Adipocyte (in vitro differentiated cells): ENCODE data around the gene FKBP1B.
A peak's percentile ranks its signal among the peaks of the same experiment; 100 is the strongest.
"Not testable (repeated sequence)": the region's sequence is repeated elsewhere in the genome, so short reads cannot be mapped to it uniquely, and the experiment has no call there.

Source experiments
- DNase-seq: peaks from one replicate; pipeline ENCODE4 v3.0.0-alpha.2; 2015; ENCODE audit warnings: low read depth
- H3K27me3 ChIP-seq: replicated peaks from 2 replicates; pipeline ENCODE4 v1.7.0; 2013; ENCODE audit warnings: mild to moderate bottlenecking, low read length, moderate library complexity; ENCODE audit not compliant: control insufficient read depth, insufficient read depth
- H3K36me3 ChIP-seq: 2 replicates; pipeline ENCODE4 v1.7.0; 2013; ENCODE audit warnings: low read length, mild to moderate bottlenecking, moderate library complexity; ENCODE audit not compliant: control insufficient read depth, insufficient read depth, severe bottlenecking
- H3K4me1 ChIP-seq: 2 replicates; pipeline ENCODE4 v1.7.0; 2013; ENCODE audit warnings: mild to moderate bottlenecking, low read length, moderate library complexity; ENCODE audit not compliant: control insufficient read depth, insufficient read depth
- H3K4me3 ChIP-seq: 2 replicates; pipeline ENCODE4 v1.7.0; 2013; ENCODE audit warnings: mild to moderate bottlenecking, low read length, moderate library complexity
- H3K9ac ChIP-seq: 2 replicates; pipeline ENCODE4 v1.7.0; 2013; ENCODE audit warnings: mild to moderate bottlenecking, low read length, moderate library complexity
- H3K9me3 ChIP-seq: 2 replicates; pipeline ENCODE4 v1.7.0; 2013; ENCODE audit warnings: mild to moderate bottlenecking, low read length, moderate library complexity; ENCODE audit not compliant: control insufficient read depth

The FKBP1B gene

DNA sequence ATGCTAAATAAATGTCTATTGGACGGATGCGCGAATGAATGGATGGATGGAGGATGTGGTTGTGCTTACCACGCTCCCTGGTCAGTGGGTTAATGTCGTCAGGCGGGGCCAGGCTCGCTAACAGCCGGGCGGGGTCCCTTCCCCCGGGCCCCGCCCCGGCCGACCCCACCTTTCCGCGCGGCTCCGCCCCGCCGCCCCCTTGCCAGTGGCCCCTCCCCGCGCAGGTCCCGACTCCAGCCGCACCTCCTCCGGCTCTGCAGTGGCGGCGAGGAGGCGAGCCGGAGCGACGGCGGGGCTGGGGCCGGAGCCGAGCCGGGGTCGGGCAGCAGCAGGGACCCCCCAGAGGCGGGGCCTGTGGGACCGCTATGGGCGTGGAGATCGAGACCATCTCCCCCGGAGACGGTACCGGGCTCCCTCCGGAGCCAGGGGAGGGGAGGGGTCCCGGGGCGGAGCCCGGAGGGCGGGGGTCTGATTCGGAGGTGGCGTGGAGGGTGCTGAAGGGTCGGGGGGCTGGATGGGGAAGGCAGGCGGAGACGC, at the start of gene FKBP1B:
TSS of gene FKBP1B (plus strand) at position 257 of the 537 bp plus-strand sequence. CDS start at position 366, 109 bp downstream.
- DNase-seq: peak; percentile 67
- H3K4me1 ChIP-seq: peaks cover 7% of the 10 kb centered on the region
- no peaks in the 10 kb centered on the region for H3K27me3 ChIP-seq
- no peaks in the 10 kb centered on the region for H3K9me3 ChIP-seq
- peak within 1 kb of the TSS; percentile 83 for H3K4me3 ChIP-seq
- no peaks in the 10 kb centered on the region for H3K36me3 ChIP-seq
- peak within 1 kb of the TSS; percentile 69 for H3K9ac ChIP-seq

DNA sequence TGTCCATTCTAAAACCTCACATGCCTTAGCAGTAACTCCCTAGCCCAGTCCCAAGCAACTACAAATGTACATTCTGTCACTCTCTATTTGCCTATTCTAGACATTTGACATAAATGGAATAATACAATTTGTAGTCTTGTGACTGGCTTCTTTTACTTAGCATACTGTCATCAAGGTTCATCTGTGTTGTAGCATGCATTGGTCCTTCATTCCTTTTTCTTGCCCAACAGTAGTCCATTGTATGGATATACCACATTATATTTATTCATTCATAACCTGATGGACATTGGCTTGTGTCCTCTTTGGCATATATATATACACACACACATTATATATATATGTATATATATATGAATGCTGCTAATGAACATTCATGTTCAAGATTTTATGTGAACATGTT, 41.8 kb upstream of the FKBP1B start:
- H3K27me3 ChIP-seq: peaks cover 17% of the 10 kb centered on the region
- no peak for DNase-seq

DNA sequence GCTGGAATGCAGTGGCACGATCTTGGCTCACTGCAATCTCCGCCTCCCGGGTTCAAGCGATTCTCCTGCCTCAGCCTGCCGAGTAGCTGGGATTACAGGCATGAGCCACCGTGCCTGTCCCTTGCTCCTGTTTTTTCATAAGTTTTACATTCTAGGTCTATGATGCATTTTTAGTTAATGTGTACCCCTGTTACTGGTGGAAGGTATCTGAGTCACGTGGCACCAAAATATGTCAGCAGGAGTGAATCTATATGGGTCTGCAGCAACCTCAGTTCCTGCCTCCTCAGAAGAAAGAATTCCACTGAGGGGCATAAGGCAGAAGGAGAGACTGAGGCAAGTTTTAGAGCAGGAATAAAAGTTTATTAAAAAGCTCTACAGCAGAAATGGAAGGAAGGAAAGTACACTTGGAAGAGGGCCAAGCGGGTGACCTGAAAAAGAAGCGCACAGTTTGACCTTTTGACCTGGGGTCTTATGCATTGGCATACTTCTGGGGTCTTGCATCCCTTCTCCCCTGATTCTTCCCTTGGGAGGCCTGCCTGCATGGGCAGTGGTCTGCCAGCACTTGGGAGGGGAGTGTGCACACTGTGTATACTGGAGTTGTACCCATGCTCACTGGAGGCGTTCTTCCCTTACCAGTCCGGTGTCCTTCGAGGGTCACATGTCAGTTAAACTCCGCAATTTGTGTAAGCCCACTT, 40.7 kb upstream of the FKBP1B start:
- Histone ChIP-seq H3K36me3 (no peaks in the 10 kb centered on the region), H3K4me3 (no peak overlapping the region), H3K27me3 (peaks cover 17% of the 10 kb centered on the region), H3K9me3 (no peaks in the 10 kb centered on the region), H3K4me1 (peaks cover 4% of the 10 kb centered on the region), H3K9ac (no peak overlapping the region)
- DNase-seq: no peak

More for the DNA sequence above, 41.8 kb upstream of the FKBP1B start:
- peaks cover 4% of the 10 kb centered on the region for H3K4me1 ChIP-seq
- no peaks in the 10 kb centered on the region for H3K9me3 ChIP-seq
- H3K9ac ChIP-seq: no peak overlapping the region
- H3K4me3 ChIP-seq: no peak overlapping the region
- H3K36me3 ChIP-seq: no peaks in the 10 kb centered on the region

DNA sequence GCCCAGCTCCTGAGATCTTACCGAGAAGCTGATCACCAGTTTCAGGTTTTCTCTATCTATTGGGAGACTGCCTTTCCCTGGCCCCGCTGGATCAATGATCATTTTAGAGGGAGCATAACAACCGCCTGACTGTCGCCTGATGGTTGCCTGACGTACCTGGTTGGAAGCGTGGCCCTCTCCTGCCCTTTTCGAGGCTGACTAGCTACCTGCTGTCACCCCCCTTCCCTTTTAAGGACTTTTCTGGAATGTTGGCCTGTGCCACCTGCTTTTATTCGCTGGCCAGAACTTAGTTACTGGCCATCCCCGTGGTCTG, 40.2 kb upstream of the FKBP1B start:
- DNase-seq: no peak
- peaks cover 17% of the 10 kb centered on the region for H3K27me3 ChIP-seq
- H3K4me3 ChIP-seq: peak overlapping the region; percentile 74
- no peaks in the 10 kb centered on the region for H3K36me3 ChIP-seq
- H3K4me1 ChIP-seq: peaks cover 4% of the 10 kb centered on the region
- peak overlapping the region; percentile 60 for H3K9ac ChIP-seq
- no peaks in the 10 kb centered on the region for H3K9me3 ChIP-seq

DNA sequence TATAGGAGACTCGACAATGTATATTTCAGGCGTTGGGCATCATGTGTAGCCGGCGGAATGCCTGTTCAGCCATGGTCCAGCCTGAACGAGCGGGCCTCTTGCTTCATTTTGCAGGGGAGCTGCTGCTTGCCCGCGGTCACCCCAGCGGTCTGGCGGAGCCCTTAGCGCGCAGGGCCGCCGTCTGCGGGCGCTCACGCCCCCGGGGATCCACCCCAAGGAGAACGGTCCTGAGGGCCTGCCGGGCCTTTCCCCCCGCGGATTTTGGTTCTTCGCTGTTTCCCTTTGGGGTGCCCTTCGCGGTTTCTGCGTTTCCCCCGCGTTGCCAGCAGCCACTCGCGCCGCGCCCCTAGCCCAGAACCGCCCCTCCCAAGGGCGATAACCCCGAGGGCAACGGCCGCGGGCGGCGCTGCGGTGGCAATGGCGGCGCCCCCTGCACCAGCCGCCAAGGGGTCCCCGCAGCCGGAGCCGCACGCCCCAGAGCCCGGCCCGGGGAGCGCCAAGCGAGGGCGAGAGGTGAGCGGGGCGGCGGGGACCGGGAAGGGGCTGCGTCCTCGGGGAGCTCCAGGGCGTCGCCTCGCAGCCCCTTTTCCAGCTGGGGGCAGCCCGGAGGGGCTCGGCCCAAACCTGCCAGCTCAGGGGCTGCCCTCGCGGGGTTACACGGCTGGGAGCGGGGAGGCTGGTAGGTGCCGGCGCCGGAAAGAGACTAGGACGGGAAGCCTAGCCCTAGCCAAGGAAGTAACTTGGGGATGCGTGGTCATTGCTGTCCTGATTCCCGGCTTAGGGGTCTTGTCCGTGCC, 39.7 kb upstream of the FKBP1B start, which contains the start of gene MFSD2B:
TSS of gene MFSD2B (plus strand) at position 406 of the 797 bp plus-strand sequence. CDS start at position 418, 12 bp downstream.
- no peaks in the 10 kb centered on the region for H3K36me3 ChIP-seq
- peaks cover 17% of the 10 kb centered on the region for H3K27me3 ChIP-seq
- no peaks in the 10 kb centered on the region for H3K9me3 ChIP-seq
- peaks cover 4% of the 10 kb centered on the region for H3K4me1 ChIP-seq
- H3K9ac ChIP-seq: peak within 1 kb of the TSS; percentile 60
- DNase-seq: peak; percentile 26
- H3K4me3 ChIP-seq: peak within 1 kb of the TSS; percentile 74

DNA sequence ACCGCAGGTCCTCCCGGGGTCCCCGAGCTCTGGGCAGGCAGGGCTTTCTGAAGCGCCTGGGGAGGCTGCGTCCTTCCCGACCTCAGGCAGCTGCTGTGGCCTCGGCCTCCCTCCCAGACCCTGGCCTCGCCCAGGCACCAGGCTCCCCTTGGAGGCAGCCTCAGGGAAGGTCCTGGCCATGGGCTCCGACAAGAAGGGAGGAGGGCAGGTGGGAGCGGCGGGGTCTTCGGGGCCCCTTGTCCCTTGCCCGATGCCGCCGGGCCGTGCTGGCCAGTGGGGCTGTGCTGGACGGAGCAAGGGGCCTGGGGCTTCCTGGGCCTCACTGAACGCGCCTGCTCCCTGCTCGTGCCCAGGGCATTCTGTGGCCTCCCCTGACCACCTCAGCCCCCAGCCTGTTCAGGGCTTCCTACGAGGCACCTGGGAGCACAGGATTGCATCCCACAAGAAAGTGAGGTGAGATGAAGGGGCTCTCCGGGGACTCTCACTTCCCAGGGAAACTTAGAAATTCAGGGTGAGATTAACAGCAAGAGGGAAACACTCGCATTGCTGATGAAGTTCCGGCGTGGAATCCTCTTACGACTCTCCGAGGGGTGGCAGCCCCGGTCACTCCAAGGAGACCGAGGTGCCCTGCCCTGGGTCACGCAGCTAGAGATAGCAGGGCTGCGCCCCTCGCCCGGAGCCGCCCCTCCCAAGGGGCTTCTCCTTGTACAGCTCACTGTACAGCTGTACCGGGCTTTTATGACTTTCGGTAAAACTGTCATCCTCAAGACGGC, 38.9 kb upstream of the FKBP1B start:
- H3K9me3 ChIP-seq: no peaks in the 10 kb centered on the region
- no peaks in the 10 kb centered on the region for H3K36me3 ChIP-seq
- peak overlapping the region; percentile 74 for H3K4me3 ChIP-seq
- DNase-seq: no peak
- peak overlapping the region; percentile 60 for H3K9ac ChIP-seq
- peaks cover 10% of the 10 kb centered on the region for H3K4me1 ChIP-seq
- peaks cover 17% of the 10 kb centered on the region for H3K27me3 ChIP-seq

DNA sequence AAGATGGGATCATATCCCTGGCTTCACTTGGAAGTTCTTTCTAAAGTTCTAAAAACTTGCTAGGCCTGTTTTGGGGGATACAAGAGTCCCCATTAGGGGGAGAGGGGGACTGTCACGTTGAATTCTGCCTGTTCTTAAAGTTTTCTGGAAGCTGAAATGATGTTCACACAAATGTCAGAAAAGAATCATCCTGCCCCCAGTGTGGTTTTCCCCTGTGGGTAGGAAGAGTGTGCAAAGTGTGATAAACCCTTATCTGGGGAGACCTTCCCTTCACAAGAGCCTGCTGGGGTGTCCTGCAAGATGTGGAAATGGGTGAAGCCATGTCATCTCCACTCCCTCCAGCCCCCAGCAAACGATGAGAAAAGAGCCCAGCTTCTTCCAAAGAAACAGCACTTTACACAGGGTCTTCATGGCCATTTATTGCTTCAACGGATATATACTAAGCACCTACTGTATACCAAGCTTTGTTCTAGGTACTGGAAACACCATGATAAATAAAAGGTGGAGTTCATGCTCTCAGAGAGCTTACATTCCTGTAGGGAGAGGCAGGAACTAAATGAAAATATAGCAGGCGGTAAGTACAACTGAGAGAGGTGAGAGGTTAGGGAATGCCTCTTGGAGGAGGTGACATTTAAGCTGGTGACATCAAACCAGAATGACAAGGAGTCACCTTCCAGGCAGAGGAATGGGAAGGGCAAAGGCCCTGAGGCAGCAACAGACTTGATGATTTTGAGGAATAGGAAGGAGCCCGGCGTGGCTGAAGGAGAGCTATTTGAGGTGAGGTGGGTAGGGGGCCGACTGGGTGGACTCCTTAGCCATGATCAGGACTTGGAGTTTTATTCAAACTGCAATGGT, 38.1 kb upstream of the FKBP1B start:
- no peak for DNase-seq
- no peaks in the 10 kb centered on the region for H3K9me3 ChIP-seq
- peaks cover 17% of the 10 kb centered on the region for H3K27me3 ChIP-seq
- no peak overlapping the region for H3K4me3 ChIP-seq
- peaks cover 18% of the 10 kb centered on the region for H3K4me1 ChIP-seq
- no peak overlapping the region for H3K9ac ChIP-seq
- no peaks in the 10 kb centered on the region for H3K36me3 ChIP-seq

DNA sequence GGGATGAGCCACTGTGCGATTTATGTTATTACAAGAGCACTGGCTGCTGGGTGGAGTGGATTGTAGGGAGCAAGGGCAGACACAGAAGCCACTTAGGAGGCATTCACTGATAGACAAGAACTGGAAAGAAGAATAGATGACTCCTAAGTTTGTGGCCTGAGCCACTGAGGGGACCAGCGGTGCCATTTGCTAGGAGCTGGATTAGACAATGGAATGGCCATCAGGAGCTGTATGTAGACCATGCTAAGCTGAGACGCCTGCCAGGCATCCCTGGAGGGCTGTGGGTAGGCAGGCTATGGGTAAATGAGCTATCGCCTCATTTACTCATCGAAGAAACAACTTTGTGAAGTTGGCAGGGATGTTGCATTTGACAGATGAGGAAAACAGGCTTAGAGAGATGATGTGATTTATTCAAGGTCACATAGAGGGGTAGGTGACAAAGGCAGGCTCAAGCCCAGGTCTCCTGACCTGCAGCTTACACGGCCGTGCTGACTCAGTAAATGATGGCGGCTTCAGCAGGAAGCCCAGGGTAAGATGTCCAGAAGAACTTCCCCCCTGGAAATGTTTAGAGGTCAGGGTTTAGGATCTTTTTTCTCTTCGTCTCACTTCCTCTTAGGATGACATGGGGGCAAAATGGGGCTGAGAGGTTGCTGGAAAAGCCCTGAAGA, 36.9 kb upstream of the FKBP1B start:
- H3K9ac ChIP-seq: no peak overlapping the region
- no peak for DNase-seq
- H3K4me3 ChIP-seq: no peak overlapping the region
- H3K9me3 ChIP-seq: no peaks in the 10 kb centered on the region
- H3K36me3 ChIP-seq: no peaks in the 10 kb centered on the region
- peaks cover 20% of the 10 kb centered on the region for H3K4me1 ChIP-seq
- H3K27me3 ChIP-seq: peaks cover 17% of the 10 kb centered on the region

DNA sequence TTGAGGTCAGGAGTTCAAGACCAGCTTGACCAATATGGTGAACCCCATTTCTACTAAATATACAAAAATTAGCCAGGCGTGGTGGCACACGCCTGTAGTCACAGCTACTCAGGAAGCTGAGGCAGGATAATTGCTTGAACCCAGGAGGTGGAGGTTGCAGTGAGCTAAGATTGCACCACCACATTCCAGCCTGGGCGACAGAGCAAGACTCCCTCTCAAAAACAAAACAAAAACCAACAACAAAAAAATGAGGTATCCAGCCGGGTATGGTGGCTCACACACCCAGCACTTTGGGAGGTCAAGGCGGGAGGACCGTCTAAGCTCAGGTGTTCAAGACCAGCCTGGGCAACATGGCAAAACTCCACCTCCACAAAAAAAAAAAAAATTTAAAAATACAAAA, 34.6 kb upstream of the FKBP1B start:
- H3K4me1 ChIP-seq: peaks cover 16% of the 10 kb centered on the region
- peaks cover 17% of the 10 kb centered on the region for H3K27me3 ChIP-seq
- not testable (repeated sequence) for H3K36me3 ChIP-seq, H3K9me3 ChIP-seq, H3K4me3 ChIP-seq, H3K9ac ChIP-seq
- DNase-seq: peak; percentile 13
